Endodermal cell (in vitro differentiated cells): ENCODE results near the gene DNASE2. TPM values are rescaled to one million over a fixed set of nuclear protein-coding genes. Genes with fewer than 3 reads are reported as not detected.

Experiments used
- DNase-seq: peaks from one replicate; pipeline ENCODE4 v3.0.0-alpha.2; 2017
- H3K27ac ChIP-seq: 2 replicates; pipeline ENCODE4 v1.5.1; 2013; ENCODE audit warnings: mild to moderate bottlenecking, low read depth, low read length, moderate library complexity
- H3K27me3 ChIP-seq: 2 replicates; pipeline ENCODE4 v1.6.1; 2013; ENCODE audit warnings: mild to moderate bottlenecking, low read length, moderate library complexity; ENCODE audit not compliant: insufficient read depth, control insufficient read depth, poor library complexity, severe bottlenecking
- H3K36me3 ChIP-seq: 2 replicates; pipeline ENCODE4 v1.7.0; 2013; ENCODE audit warnings: mild to moderate bottlenecking, low read length, moderate library complexity; ENCODE audit not compliant: control insufficient read depth, insufficient read depth
- H3K4me1 ChIP-seq: one replicate; pipeline ENCODE4 v1.7.0; 2013; ENCODE audit warnings: low read length; ENCODE audit not compliant: control insufficient read depth, insufficient read depth
- H3K4me3 ChIP-seq: 2 replicates; pipeline ENCODE4 v1.5.1; 2013; ENCODE audit warnings: mild to moderate bottlenecking, low read length, moderate library complexity
- H3K9ac ChIP-seq: 2 replicates; pipeline ENCODE4 v1.6.1; 2013; ENCODE audit warnings: mild to moderate bottlenecking, low read length, moderate library complexity; ENCODE audit not compliant: poor library complexity, severe bottlenecking; ENCODE audit errors: extremely low read depth
- H3K9me3 ChIP-seq: 2 replicates; pipeline ENCODE4 v1.6.1; 2013; ENCODE audit warnings: mild to moderate bottlenecking, low read length, moderate library complexity; ENCODE audit not compliant: control insufficient read depth
- H3K27ac Mint-ChIP-seq: 2 replicates; pipeline ENCODE4 v1.8.0; 2020; ENCODE audit warnings: mixed read lengths
- H3K27me3 Mint-ChIP-seq: 2 replicates; pipeline ENCODE4 v1.8.0; 2021; ENCODE audit warnings: mild to moderate bottlenecking, mixed read lengths; ENCODE audit not compliant: insufficient read depth
- H3K36me3 Mint-ChIP-seq: 2 replicates; pipeline ENCODE4 v1.8.0; 2020; ENCODE audit warnings: low read depth, mixed read lengths
- H3K4me1 Mint-ChIP-seq: 2 replicates; pipeline ENCODE4 v1.8.0; 2020; ENCODE audit warnings: mixed read lengths
- H3K4me3 Mint-ChIP-seq: 2 replicates; pipeline ENCODE4 v1.8.0; 2020; ENCODE audit warnings: mild to moderate bottlenecking, moderate library complexity, mixed read lengths
- H3K9me3 Mint-ChIP-seq: 2 replicates; pipeline ENCODE4 v1.8.0; 2020; ENCODE audit warnings: mild to moderate bottlenecking, mixed read lengths
- WGBS, 2 experiments: methylation state at CpG; one replicate each; pipeline versions ENCODE4 v1.1.5 to v1.1.7; 2013; ENCODE audit warnings: missing lambda C conversion rate in 2 of 2, mixed read lengths in 1 of 2; ENCODE audit not compliant: insufficient coverage in 1 of 2, insufficient read length in 1 of 2; 5-methylcytosine and 5-hydroxymethylcytosine counted together
- total RNA-seq, 2 donors: library from RNA; stranded (reverse); fragmentation: NEBNext Ultra II Directional in 1 of 2; extraction: Animal tissue kit (Norgen Biotek cat#: 25700) in 1 of 2; gene quantifications; 2 replicates in 1 of 2; 3 replicates in 1 of 2; pipeline ENCODE4 v1.2.1, GENCODE V29; 2021
- TF ChIP-seq, protein P1 (sequence below): fragments of 200-600 bp; sonication (generic); conservative IDR thresholded peaks from 2 replicates; pipeline ENCODE4 v1.5.0; 2021; ENCODE audit warnings: antibody characterized with exemption, mild to moderate bottlenecking

The DNASE2 gene
- total RNA-seq, 2 donors from 2014 or later, result 20.8 to 32.3 TPM

DNA sequence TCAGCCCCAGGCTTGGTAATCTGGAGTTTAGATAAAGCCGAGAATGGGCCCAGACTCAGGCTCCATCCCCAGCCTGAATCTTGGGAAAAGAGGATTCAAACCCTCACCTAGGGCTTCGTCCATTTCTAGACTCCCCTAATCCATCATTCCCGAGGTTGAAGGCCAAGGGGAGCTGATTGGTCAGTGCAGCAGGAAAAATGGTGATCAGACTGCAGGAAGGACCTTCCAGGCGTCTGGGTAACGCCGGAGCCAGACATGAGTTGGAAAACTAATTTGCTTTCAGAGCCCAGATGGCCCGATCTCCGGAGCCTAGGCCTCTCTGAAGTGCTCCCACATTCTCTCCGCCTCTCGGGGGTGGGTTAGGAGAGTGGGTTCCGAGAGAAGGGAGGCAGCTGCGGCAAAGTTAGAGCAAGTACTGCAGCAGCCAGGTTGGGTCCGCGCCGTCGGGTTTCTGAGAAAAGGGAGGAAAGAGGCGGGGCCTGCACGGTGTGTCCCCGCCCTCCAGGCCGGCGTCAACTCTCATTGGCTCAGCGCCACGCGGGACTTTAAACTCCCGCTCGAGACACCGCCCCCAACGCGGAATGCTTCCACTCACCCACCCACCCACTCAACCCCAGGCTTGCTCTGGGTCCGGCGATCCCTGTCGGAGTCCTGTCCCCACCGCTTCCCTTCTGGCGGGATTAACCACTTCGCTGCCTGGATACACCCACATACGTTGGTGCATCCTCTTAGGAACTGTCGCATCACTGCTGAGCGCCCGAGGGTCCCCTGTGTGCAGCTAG lies 46.1 kb downstream of the DNASE2 start:
- no peak overlapping the region for H3K27ac ChIP-seq
- H3K27ac Mint-ChIP-seq, result no peak overlapping the region
- peaks cover 4% of the 10 kb centered on the region for H3K4me1 Mint-ChIP-seq
- TF ChIP-seq, protein P1, sequence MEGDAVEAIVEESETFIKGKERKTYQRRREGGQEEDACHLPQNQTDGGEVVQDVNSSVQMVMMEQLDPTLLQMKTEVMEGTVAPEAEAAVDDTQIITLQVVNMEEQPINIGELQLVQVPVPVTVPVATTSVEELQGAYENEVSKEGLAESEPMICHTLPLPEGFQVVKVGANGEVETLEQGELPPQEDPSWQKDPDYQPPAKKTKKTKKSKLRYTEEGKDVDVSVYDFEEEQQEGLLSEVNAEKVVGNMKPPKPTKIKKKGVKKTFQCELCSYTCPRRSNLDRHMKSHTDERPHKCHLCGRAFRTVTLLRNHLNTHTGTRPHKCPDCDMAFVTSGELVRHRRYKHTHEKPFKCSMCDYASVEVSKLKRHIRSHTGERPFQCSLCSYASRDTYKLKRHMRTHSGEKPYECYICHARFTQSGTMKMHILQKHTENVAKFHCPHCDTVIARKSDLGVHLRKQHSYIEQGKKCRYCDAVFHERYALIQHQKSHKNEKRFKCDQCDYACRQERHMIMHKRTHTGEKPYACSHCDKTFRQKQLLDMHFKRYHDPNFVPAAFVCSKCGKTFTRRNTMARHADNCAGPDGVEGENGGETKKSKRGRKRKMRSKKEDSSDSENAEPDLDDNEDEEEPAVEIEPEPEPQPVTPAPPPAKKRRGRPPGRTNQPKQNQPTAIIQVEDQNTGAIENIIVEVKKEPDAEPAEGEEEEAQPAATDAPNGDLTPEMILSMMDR, result no peak
- H3K9me3 Mint-ChIP-seq, result no peaks in the 10 kb centered on the region
- H3K9me3 ChIP-seq, result no peaks in the 10 kb centered on the region
- H3K4me1 ChIP-seq, result no peaks in the 10 kb centered on the region
- H3K27me3 Mint-ChIP-seq, result peaks cover 89% of the 10 kb centered on the region
- H3K36me3 Mint-ChIP-seq, result no peaks in the 10 kb centered on the region
- no peaks in the 10 kb centered on the region for H3K36me3 ChIP-seq
- peak; percentile 83 for DNase-seq
- H3K4me3 ChIP-seq, result no peak overlapping the region
- H3K9ac ChIP-seq, result no peak overlapping the region
- H3K4me3 Mint-ChIP-seq, result peak overlapping the region; percentile 52
- 25 to 30% methylated on average over 19 to 39 of the region's 39 CpGs for WGBS, 2 experiments
- H3K27me3 ChIP-seq, result peaks cover 80% of the 10 kb centered on the region

- Histone ChIP-seq H3K9ac (no peak within 1 kb of the TSS), H3K36me3 (no peaks in the 10 kb centered on the region), H3K4me3 (peak within 1 kb of the TSS; percentile 71), H3K27me3 (peaks cover 79% of the 10 kb centered on the region), H3K9me3 (no peaks in the 10 kb centered on the region), H3K4me1 (no peaks in the 10 kb centered on the region), H3K27ac (no peak within 1 kb of the TSS)
- H3K4me1 Mint-ChIP-seq, result peaks cover 4% of the 10 kb centered on the region
- H3K9me3 Mint-ChIP-seq, result no peaks in the 10 kb centered on the region
- H3K27ac Mint-ChIP-seq, result no peak within 1 kb of the TSS
- 15 to 30% methylated on average over 10 to 20 of the region's 20 CpGs for WGBS, 2 experiments
- no peaks in the 10 kb centered on the region for H3K36me3 Mint-ChIP-seq
- TF ChIP-seq, protein P1, result no peak
- peak within 1 kb of the TSS; percentile 52 for H3K4me3 Mint-ChIP-seq
- DNase-seq, result no peak
- peaks cover 90% of the 10 kb centered on the region for H3K27me3 Mint-ChIP-seq
Observed at GRCh38 chr19:12834566-12834943, 46.7 kb downstream of the DNASE2 start, which contains the start of gene RTBDN. TSS of gene RTBDN (minus strand) at chr19:12834579. CDS start at chr19:12829979, 4,600 bp downstream.

DNA sequence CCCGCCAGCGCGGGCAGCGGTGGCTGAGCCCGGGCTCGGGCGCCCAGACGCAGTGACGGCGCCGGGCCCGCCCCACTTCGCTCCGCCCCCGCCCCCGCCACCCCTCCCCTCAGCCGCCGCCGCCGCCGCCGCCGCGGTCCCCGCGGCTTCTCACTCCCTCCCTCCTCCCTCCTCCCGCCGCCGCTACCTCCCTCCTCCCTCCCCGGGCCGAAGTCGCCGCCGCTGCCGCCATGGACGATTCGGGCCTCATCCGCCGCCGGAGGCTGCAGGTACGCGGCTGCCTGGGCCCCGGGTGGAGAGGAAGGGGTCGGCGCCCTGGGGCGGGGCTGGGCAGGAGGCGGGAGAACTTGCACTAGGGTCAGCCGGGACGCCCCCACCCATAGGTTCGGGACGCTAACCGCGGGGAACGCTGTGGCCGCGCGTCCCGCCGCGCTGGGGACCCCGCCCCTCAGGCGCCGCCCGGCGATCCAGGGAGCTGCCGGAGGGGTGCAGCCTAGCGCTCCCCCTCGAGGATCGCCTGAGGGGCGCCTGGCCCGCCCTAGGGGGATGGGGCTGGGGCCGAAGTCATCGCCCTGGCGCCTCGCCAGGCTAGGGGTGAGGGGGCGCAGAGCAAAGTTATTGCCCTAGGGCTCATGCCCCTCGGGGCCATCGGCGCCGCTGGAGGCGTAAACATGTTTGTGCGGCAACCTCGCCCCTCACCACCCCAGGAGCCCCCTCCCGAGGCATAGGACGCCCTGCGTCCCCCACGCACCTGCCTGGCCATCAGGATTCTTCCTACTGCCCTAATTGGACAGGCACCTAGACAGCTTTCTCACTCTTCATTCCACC lies 47.3 kb downstream of the DNASE2 start:
- Mint-ChIP-seq H3K36me3 (no peaks in the 10 kb centered on the region), H3K27me3 (peaks cover 87% of the 10 kb centered on the region), H3K4me1 (peaks cover 4% of the 10 kb centered on the region), H3K27ac (no peak overlapping the region), H3K9me3 (no peaks in the 10 kb centered on the region), H3K4me3 (peak overlapping the region; percentile 52)
- no peaks in the 10 kb centered on the region for H3K9me3 ChIP-seq
- peaks cover 76% of the 10 kb centered on the region for H3K27me3 ChIP-seq
- no peaks in the 10 kb centered on the region for H3K4me1 ChIP-seq
- peak overlapping the region; percentile 71 for H3K4me3 ChIP-seq
- TF ChIP-seq, protein P1, result no peak
- no peak overlapping the region for H3K9ac ChIP-seq
- peak; percentile 88 for DNase-seq
- H3K36me3 ChIP-seq, result no peaks in the 10 kb centered on the region
- no peak overlapping the region for H3K27ac ChIP-seq
- WGBS, 2 experiments, result 1% methylated on average over 20 to 59 of the region's 87 CpGs
